SK-N-MC (cell line): Measurements from ENCODE around the gene ST8SIA4.
A peak's percentile ranks its signal among the peaks of the same experiment; 100 is the strongest.

Source experiments
- DNase-seq: peaks from one replicate; pipeline ENCODE4 v3.0.0-alpha.2; 2011; ENCODE audit warnings: low read depth, low spot score
- H3K27ac ChIP-seq: fragments of 200-600 bp; sonication (generic); 2 replicates; pipeline ENCODE4 v1.5.1; 2016; ENCODE audit warnings: mixed run types
- H3K36me3 ChIP-seq: fragments of 200-600 bp; sonication (generic); 2 replicates; pipeline ENCODE4 v1.6.1; 2017; ENCODE audit warnings: antibody characterized with exemption, low read length, mixed read lengths; ENCODE audit not compliant: insufficient read depth
- H3K4me3 ChIP-seq: fragments of 200-600 bp; sonication (generic); 2 replicates; pipeline ENCODE4 v1.5.1; 2016
- H3K9ac ChIP-seq: fragments of 200-600 bp; sonication (generic); 2 replicates; pipeline ENCODE4 v1.8.0; 2017; ENCODE audit warnings: mixed run types, mixed read lengths; ENCODE audit not compliant: insufficient read length
- H3K9me3 ChIP-seq: fragments of 200-600 bp; sonication (generic); 2 replicates; pipeline ENCODE4 v1.6.1; 2017; ENCODE audit warnings: low read depth, mild to moderate bottlenecking, antibody characterized with exemption, low read length, moderate library complexity, mixed read lengths
- EZH2 ChIP-seq: fragments of 200-600 bp; sonication (generic); IDR thresholded peaks from one replicate; pipeline ENCODE4 v1.6.1; 2017; ENCODE audit warnings: antibody characterized with exemption
- FOXP2 ChIP-seq: optimal IDR thresholded peaks from 2 replicates; pipeline ENCODE3; 2011; ENCODE audit warnings: mild to moderate bottlenecking, moderate library complexity; ENCODE audit not compliant: insufficient read depth; ENCODE audit errors: extremely low read length, control extremely low read depth
- POLR2AphosphoS5 ChIP-seq: IDR thresholded peaks from 2 replicates; pipeline ENCODE4 v1.6.1; 2012; ENCODE audit warnings: mild to moderate bottlenecking, low read depth, low read length, borderline replicate concordance

The ST8SIA4 gene

DNA sequence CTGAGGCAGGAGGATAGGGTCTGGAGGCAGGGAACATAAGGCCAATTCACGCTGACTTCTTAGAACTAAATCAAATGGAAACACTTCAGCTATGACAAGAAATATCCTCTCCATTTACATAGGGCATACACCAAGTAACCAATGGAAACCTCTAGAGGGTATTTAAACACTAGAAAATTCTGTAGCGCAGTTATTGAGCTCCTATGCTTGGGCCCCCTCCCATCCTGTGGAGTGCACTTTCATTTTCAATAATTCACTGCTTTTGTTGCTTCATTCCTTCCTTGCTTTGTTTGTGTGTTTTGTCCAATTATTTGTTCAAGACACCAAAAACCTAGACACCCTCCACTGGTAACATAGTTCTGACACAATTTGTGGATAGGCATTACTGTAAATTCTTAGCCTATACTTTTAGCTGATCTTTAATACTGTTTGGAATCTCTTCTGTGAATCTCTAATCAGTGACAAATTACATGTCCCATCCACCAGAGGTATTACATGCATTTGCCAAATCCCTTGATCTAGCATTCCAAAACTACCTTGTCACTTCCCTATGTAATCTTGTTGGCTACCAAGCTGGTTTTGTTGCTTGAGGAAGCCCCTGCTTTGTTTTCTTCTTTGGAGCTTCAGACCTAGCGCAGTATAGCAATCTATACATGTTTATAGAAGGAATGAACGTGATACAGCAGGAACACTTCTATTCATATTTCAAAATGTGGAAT is 61.6 kb downstream of the ST8SIA4 start:
- Histone ChIP-seq H3K9ac (no peak overlapping the region), H3K4me3 (no peak overlapping the region), H3K36me3 (no peaks in the 10 kb centered on the region), H3K9me3 (no peaks in the 10 kb centered on the region), H3K27ac (no peak overlapping the region)
- no peak for DNase-seq
- TF ChIP-seq FOXP2 (no peak), EZH2 (no peak)

- peak overlapping the region; percentile 52; the same call in 1 of the 2 replicates for H3K27ac ChIP-seq
- no peaks in the 10 kb centered on the region for H3K9me3 ChIP-seq
- H3K36me3 ChIP-seq: no peaks in the 10 kb centered on the region
- TF ChIP-seq FOXP2 (no peak), POLR2AphosphoS5 (no peak; the same call in 1 of the 2 replicates), EZH2 (no peak)
- peak; percentile 48 for DNase-seq
- H3K4me3 ChIP-seq: no peak overlapping the region
- H3K9ac ChIP-seq: no peak overlapping the region
These were observed 62.3 kb downstream of the ST8SIA4 start for GRCh38 chr5:100840789-100841188.

DNA sequence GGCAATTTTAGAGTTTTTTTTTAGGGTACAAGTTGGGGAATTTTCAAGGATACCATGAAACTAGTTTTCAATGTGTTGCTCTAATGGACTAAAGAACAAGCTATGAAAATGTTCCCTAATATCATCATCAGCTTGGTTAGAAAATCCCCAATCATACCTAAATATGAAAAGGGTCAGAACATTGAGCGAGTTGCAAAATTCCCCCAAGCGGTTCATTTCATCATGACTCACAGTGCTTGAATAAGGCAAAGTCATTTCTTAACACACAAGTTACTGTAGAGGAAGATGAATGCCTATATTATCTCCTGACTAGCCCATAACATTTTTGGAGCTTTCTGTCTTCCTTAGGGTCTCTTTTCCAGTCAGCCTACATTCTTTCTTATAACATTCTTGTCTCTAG is 62.7 kb downstream of the ST8SIA4 start:
- no peak for TF ChIP-seq FOXP2
- no peak for TF ChIP-seq POLR2AphosphoS5
- no peak for TF ChIP-seq EZH2
- H3K27ac ChIP-seq: peak overlapping the region; percentile 52; the same call in 1 of the 2 replicates
- no peaks in the 10 kb centered on the region for H3K36me3 ChIP-seq
- no peak for DNase-seq
- no peak overlapping the region for H3K4me3 ChIP-seq
- H3K9ac ChIP-seq: no peak overlapping the region
- no peaks in the 10 kb centered on the region for H3K9me3 ChIP-seq

- no peak overlapping the region for H3K9ac ChIP-seq
- H3K27ac ChIP-seq: no peak overlapping the region
- no peak for DNase-seq
- no peaks in the 10 kb centered on the region for H3K9me3 ChIP-seq
- TF ChIP-seq EZH2 (no peak), FOXP2 (no peak), POLR2AphosphoS5 (no peak)
- H3K4me3 ChIP-seq: no peak overlapping the region
- H3K36me3 ChIP-seq: no peaks in the 10 kb centered on the region
These were observed 65.0 kb downstream of the ST8SIA4 start for GRCh38 chr5:100838048-100838473.

- H3K36me3 ChIP-seq: no peaks in the 10 kb centered on the region
- TF ChIP-seq EZH2: no peak
- TF ChIP-seq POLR2AphosphoS5: no peak
- no peak for TF ChIP-seq FOXP2
- no peaks in the 10 kb centered on the region for H3K9me3 ChIP-seq
- H3K9ac ChIP-seq: no peak overlapping the region
- H3K27ac ChIP-seq: no peak overlapping the region
- no peak for DNase-seq
- H3K4me3 ChIP-seq: no peak overlapping the region
These were observed 68.6 kb downstream of the ST8SIA4 start for GRCh38 chr5:100834519-100834918.

GRCh38 chr5:100832252-100833230 is 70.5 kb downstream of the ST8SIA4 start:
- H3K4me3 ChIP-seq: no peak overlapping the region
- no peaks in the 10 kb centered on the region for H3K9me3 ChIP-seq
- DNase-seq: no peak
- TF ChIP-seq POLR2AphosphoS5 (no peak), EZH2 (no peak), FOXP2 (no peak)
- no peak overlapping the region for H3K9ac ChIP-seq
- no peaks in the 10 kb centered on the region for H3K36me3 ChIP-seq
- no peak overlapping the region for H3K27ac ChIP-seq

DNA sequence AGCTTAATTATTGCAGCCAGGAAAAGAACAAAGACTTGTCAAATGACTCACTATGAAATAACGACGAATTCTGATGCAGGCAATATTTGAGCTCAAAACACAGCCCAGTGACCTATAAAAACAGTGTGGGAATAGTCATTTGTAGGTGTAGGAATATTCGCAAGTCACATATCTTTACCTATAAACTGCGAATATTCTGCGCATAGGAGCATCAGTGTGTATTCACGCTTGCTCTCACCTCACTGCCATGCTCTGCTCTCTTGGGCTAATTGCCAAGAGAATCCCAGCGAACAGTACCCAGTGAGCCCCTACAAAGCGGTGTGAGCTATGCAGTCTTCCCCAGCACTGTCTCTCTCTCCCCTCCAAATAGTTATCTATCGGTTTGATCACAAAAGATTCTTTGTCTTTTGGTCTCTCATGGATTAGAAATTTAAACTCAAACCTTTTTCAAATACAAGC is 74.2 kb downstream of the ST8SIA4 start:
- Histone ChIP-seq H3K9me3 (no peaks in the 10 kb centered on the region), H3K9ac (no peak overlapping the region), H3K4me3 (no peak overlapping the region), H3K27ac (no peak overlapping the region), H3K36me3 (no peaks in the 10 kb centered on the region)
- DNase-seq: no peak
- TF ChIP-seq EZH2 (no peak), POLR2AphosphoS5 (no peak), FOXP2 (no peak)

DNA sequence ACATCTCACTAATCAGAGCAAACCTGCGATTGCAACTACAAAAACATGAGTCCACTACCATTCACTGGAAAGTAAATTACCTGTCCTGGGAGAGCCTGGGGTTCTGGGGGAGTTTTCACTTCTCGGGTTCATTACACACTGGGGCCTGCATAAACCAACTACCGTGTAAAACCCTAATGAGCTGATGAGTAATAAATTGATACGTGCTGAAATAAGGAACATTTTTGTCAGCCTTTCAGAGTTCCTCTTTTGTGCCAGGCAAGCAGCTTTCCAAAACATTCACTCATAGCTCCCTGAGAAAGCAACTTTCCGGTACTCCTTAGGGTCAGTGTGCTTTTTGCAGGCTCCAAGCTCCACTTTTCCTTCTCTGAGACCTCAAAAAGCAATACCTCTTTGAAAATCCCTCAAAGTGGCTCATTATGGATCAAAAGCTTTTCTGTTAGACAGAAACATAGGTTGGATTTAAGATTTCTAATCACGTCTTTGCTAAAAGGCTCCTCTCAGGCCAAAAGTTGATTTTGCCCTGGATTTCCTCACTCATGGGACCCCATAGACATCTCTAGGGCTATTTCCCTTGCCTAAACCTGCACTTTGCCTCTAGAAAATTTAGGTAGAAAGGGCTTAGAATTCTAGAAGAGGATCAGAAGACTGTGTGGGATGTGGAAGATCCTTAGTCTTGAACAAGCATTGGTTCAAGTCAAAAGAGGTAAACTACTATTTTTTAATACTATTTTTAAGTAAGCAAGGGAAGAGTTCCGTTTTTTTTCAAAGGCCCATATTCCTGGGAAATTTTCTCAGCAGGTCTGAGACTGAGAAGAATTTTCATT is 74.8 kb downstream of the ST8SIA4 start:
- Histone ChIP-seq H3K9ac (no peak overlapping the region), H3K36me3 (no peaks in the 10 kb centered on the region), H3K9me3 (no peaks in the 10 kb centered on the region), H3K4me3 (no peak overlapping the region), H3K27ac (no peak overlapping the region)
- TF ChIP-seq POLR2AphosphoS5: no peak
- no peak for TF ChIP-seq FOXP2
- TF ChIP-seq EZH2: no peak
- no peak for DNase-seq
